ENCODE results near the gene PTPRF. TPM values are rescaled to one million over a fixed set of nuclear protein-coding genes. Genes with fewer than 3 reads are reported as not detected.
A peak's percentile ranks its signal among the peaks of the same experiment; 100 is the strongest.

PTPRF gene
- total and polyA plus RNA-seq, 2 experiments from 2014 or later: 96.0 to 115 TPM

- no peak for DNase-seq (ENCODE audit: low spot score)
- H3K36me3 ChIP-seq (replicated peaks; ENCODE audit: insufficient read depth, low read depth): no peaks in the 10 kb centered on the region
- no peak for TF ChIP-seq EZH2phosphoT487 (IDR thresholded peaks at IDR 0.05; ENCODE audit: low read depth, severe bottlenecking, unreplicated experiment)
- TF ChIP-seq EZH2 (IDR thresholded peaks at IDR 0.05; ENCODE audit: borderline replicate concordance): no peak
- TF ChIP-seq, protein P1, sequence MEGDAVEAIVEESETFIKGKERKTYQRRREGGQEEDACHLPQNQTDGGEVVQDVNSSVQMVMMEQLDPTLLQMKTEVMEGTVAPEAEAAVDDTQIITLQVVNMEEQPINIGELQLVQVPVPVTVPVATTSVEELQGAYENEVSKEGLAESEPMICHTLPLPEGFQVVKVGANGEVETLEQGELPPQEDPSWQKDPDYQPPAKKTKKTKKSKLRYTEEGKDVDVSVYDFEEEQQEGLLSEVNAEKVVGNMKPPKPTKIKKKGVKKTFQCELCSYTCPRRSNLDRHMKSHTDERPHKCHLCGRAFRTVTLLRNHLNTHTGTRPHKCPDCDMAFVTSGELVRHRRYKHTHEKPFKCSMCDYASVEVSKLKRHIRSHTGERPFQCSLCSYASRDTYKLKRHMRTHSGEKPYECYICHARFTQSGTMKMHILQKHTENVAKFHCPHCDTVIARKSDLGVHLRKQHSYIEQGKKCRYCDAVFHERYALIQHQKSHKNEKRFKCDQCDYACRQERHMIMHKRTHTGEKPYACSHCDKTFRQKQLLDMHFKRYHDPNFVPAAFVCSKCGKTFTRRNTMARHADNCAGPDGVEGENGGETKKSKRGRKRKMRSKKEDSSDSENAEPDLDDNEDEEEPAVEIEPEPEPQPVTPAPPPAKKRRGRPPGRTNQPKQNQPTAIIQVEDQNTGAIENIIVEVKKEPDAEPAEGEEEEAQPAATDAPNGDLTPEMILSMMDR (IDR thresholded peaks at IDR 0.05; ENCODE audit: poor library complexity): no peak
- H3K9me3 ChIP-seq (ENCODE audit: low read depth): no peaks in the 10 kb centered on the region
- H3K79me2 ChIP-seq: no peaks in the 10 kb centered on the region
- H3K4me2 ChIP-seq: no peak overlapping the region
- no peak overlapping the region for H2AFZ ChIP-seq
- H3K4me1 ChIP-seq (ENCODE audit: insufficient read depth): peaks cover 28% of the 10 kb centered on the region
- no peak overlapping the region for H3K27ac ChIP-seq
- 87% methylated on average over 10 of the region's 10 CpGs for WGBS (ENCODE audit: low lambda C conversion rate, missing lambda C conversion rate)
- no peak overlapping the region for H3K4me3 ChIP-seq
- H3K27me3 ChIP-seq: no peaks in the 10 kb centered on the region
- no peaks in the 10 kb centered on the region for H4K20me1 ChIP-seq (ENCODE audit: insufficient read depth, poor library complexity, severe bottlenecking)
- H3K9me2 ChIP-seq (replicated peaks; ENCODE audit: insufficient read depth): no peaks in the 10 kb centered on the region
Measured at GRCh38 chr1:43526002-43526401, 4.7 kb upstream of the PTPRF start.

GRCh38 chr1:43527111-43527878 lies 3.4 kb upstream of the PTPRF start:
- peaks cover 7% of the 10 kb centered on the region for H3K79me2 ChIP-seq
- no peaks in the 10 kb centered on the region for H3K9me3 ChIP-seq (ENCODE audit: low read depth)
- 92% methylated on average over 12 of the region's 12 CpGs for WGBS (ENCODE audit: low lambda C conversion rate, missing lambda C conversion rate)
- no peaks in the 10 kb centered on the region for H3K36me3 ChIP-seq (replicated peaks; ENCODE audit: insufficient read depth, low read depth)
- no peaks in the 10 kb centered on the region for H3K9me2 ChIP-seq (replicated peaks; ENCODE audit: insufficient read depth)
- no peak overlapping the region for H3K27ac ChIP-seq
- H3K4me1 ChIP-seq (ENCODE audit: insufficient read depth): peaks cover 27% of the 10 kb centered on the region
- TF ChIP-seq EZH2 (IDR thresholded peaks at IDR 0.05; ENCODE audit: borderline replicate concordance) (no peak), EZH2phosphoT487 (IDR thresholded peaks at IDR 0.05; ENCODE audit: low read depth, severe bottlenecking, unreplicated experiment) (no peak)
- TF ChIP-seq, protein P1 (IDR thresholded peaks at IDR 0.05; ENCODE audit: poor library complexity): no peak
- H2AFZ ChIP-seq: no peak overlapping the region
- no peak overlapping the region for H3K4me2 ChIP-seq
- no peak for DNase-seq (ENCODE audit: low spot score)
- H4K20me1 ChIP-seq (ENCODE audit: insufficient read depth, poor library complexity, severe bottlenecking): no peaks in the 10 kb centered on the region
- no peaks in the 10 kb centered on the region for H3K27me3 ChIP-seq
- H3K4me3 ChIP-seq: no peak overlapping the region

DNA sequence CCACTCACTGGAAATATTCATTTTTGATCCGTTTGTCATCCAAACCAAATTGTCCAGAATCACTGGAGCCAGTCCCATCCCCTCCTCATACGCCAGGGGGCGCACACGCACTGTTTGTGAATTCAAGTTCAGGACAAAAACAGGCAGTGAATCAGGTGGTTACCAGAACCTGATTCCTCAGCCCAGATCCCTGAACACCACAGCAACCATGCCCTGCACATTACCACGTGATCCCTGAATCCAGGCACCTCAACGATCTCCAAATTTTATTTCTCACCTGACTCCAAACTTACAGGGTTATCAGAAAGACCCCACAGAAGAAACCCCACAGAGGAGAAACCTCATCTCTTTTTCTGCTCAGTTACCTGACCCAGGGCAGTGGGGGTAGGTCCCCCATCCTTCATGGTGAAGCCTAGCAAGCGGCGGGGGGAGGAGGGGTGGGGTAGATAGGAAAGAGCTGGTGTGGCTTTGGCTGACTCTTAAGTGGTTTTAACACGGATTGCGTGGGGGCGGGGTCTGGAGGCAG lies 1.4 kb upstream of the PTPRF start:
- Histone ChIP-seq H3K4me2 (no peak overlapping the region), H3K9me2 (replicated peaks; ENCODE audit: insufficient read depth) (no peaks in the 10 kb centered on the region), H3K27ac (no peak overlapping the region), H3K4me1 (ENCODE audit: insufficient read depth) (peaks cover 29% of the 10 kb centered on the region), H3K79me2 (peaks cover 27% of the 10 kb centered on the region), H3K9me3 (ENCODE audit: low read depth) (no peaks in the 10 kb centered on the region), H3K4me3 (no peak overlapping the region), H2AFZ (no peak overlapping the region), H3K27me3 (no peaks in the 10 kb centered on the region), H4K20me1 (ENCODE audit: insufficient read depth, poor library complexity, severe bottlenecking) (no peaks in the 10 kb centered on the region), H3K36me3 (replicated peaks; ENCODE audit: insufficient read depth, low read depth) (no peaks in the 10 kb centered on the region)
- TF ChIP-seq EZH2 (IDR thresholded peaks at IDR 0.05; ENCODE audit: borderline replicate concordance): no peak
- TF ChIP-seq, protein P1 (IDR thresholded peaks at IDR 0.05; ENCODE audit: poor library complexity): peak; percentile 97
- DNase-seq (ENCODE audit: low spot score): peak; percentile 93
- 15% methylated on average over 11 of the region's 11 CpGs for WGBS (ENCODE audit: low lambda C conversion rate, missing lambda C conversion rate)

Measured in hepatocyte (in vitro differentiated cells).